Measurements from ENCODE around the gene OTUD3.

Gene OTUD3

GRCh38 chr1:19949016-19949415 lies 66.8 kb downstream of the OTUD3 start:
- peaks cover 24 to 49% of the 10 kb centered on the region in 2 donors for H3K27me3 Mint-ChIP-seq
- DNase-seq (no peak), ATAC-seq (replicated peaks) (no peak)
- peaks cover 0 to 3% of the 10 kb centered on the region in 2 donors for H3K4me1 Mint-ChIP-seq (ENCODE audit: low read depth in 2 of 2)
- no peaks in the 10 kb centered on the region for H3K9me3 Mint-ChIP-seq
- peaks cover 7% of the 10 kb centered on the region for H3K36me3 Mint-ChIP-seq (ENCODE audit: insufficient read depth)
- H3K4me3 Mint-ChIP-seq: no peak overlapping the region
- H3K27ac Mint-ChIP-seq: no peak overlapping the region

DNA sequence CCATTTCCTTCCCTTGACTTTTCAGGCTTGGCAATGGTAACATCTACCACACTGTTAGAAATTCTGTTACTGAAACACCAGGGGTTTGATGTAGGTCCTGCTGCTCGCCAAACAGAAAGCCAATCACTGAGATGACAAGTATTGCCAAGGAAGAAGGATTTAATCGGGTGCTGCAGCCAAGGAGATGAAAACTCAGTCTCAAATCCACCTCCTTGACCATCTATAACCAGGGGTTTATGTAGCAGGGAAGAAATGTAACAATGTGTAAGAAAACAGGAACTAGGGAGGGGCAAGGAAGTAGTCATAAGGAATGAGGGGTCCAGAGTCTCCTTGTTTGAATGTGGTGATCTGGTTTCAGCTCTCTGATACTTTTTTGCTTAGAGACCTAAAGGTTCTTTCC lies 71.9 kb downstream of the OTUD3 start:
- Mint-ChIP-seq H3K27ac (no peak overlapping the region), H3K9me3 (no peaks in the 10 kb centered on the region), H3K27me3 (peaks cover 37 to 63% of the 10 kb centered on the region in 2 donors), H3K4me1 (ENCODE audit: low read depth in 2 of 2) (peaks cover 0 to 3% of the 10 kb centered on the region in 2 donors), H3K4me3 (no peak overlapping the region), H3K36me3 (ENCODE audit: insufficient read depth) (peaks cover 4% of the 10 kb centered on the region)
- ATAC-seq (replicated peaks) (no peak), DNase-seq (no peak)

DNA sequence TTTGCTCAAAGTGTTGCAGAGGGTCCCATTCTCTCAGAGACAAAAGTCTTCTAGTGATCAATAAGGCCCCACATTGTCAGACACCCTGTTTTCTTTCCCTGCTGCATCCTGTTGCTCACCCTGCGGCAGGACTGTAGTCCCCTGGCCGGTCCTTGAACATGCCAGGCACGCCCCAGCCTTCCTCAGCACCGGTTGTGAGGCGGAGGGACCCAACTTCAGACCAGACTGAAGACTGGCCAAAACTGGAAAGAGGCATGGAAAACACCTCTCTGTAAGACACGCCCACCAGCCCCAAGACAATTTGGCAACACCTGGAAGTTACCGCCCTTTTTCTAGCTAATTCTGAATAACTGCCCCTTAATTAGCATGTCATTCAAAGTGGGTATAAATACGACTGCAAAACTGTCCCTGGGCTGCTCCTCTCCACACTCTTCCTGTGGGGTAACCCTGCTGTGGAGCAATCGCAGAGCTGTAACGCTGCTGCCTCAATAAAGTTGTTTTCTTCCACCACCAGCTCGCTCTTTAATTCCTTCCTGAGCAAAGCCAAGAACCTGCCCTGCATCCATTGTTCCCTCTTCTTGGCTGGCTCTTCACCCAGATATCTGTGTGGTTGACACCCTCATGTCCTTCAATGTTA lies 73.5 kb downstream of the OTUD3 start:
- peaks cover 37 to 61% of the 10 kb centered on the region in 2 donors for H3K27me3 Mint-ChIP-seq
- no peak overlapping the region for H3K27ac Mint-ChIP-seq
- no peaks in the 10 kb centered on the region for H3K9me3 Mint-ChIP-seq
- H3K4me3 Mint-ChIP-seq: no peak overlapping the region
- H3K4me1 Mint-ChIP-seq (ENCODE audit: low read depth in 2 of 2): no peaks in the 10 kb centered on the region
- DNase-seq (no peak), ATAC-seq (replicated peaks) (no peak)
- peaks cover 4% of the 10 kb centered on the region for H3K36me3 Mint-ChIP-seq (ENCODE audit: insufficient read depth)

DNA sequence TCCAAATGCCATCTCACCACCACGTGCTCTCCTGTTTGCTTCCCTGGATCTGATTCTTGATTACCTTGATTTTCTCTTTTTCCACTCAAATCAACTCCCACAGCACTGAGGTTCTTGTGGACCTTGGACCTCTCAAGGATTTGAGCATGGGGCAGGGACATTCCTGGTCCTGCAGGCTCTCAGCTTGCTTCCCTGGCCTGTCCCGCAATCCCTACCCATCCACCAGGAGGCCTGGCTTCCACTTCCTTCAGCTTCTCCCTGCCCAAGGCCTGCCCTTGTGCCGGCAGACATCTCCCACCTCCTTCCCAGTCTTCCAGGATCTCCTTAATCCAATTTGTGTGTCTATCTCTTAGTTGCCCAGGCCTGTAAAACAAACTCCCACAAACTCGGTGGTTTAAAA lies 75.6 kb downstream of the OTUD3 start:
- H3K36me3 Mint-ChIP-seq (ENCODE audit: insufficient read depth): no peaks in the 10 kb centered on the region
- DNase-seq (no peak), ATAC-seq (replicated peaks) (no peak)
- no peaks in the 10 kb centered on the region for H3K9me3 Mint-ChIP-seq
- H3K27me3 Mint-ChIP-seq: peaks cover 48 to 79% of the 10 kb centered on the region in 2 donors
- no peaks in the 10 kb centered on the region for H3K4me1 Mint-ChIP-seq (ENCODE audit: low read depth in 2 of 2)
- H3K27ac Mint-ChIP-seq: no peak overlapping the region
- H3K4me3 Mint-ChIP-seq: no peak overlapping the region

- Mint-ChIP-seq H3K27ac (no peak overlapping the region), H3K9me3 (no peaks in the 10 kb centered on the region), H3K36me3 (ENCODE audit: insufficient read depth) (no peaks in the 10 kb centered on the region), H3K4me1 (ENCODE audit: low read depth in 2 of 2) (no peaks in the 10 kb centered on the region), H3K27me3 (peaks cover 51 to 86% of the 10 kb centered on the region in 2 donors), H3K4me3 (no peak overlapping the region)
- DNase-seq (no peak), ATAC-seq (replicated peaks) (no peak)
Measured at GRCh38 chr1:19960591-19960990, 78.4 kb downstream of the OTUD3 start.
